ENCODE data around the gene PLK5. TPM values are rescaled to one million over a fixed set of nuclear protein-coding genes. Genes with fewer than 3 reads are reported as not detected.

The PLK5 gene
- total RNA-seq, 4 donors from 2014 or later = 0.15 TPM; not detected in 3

DNA sequence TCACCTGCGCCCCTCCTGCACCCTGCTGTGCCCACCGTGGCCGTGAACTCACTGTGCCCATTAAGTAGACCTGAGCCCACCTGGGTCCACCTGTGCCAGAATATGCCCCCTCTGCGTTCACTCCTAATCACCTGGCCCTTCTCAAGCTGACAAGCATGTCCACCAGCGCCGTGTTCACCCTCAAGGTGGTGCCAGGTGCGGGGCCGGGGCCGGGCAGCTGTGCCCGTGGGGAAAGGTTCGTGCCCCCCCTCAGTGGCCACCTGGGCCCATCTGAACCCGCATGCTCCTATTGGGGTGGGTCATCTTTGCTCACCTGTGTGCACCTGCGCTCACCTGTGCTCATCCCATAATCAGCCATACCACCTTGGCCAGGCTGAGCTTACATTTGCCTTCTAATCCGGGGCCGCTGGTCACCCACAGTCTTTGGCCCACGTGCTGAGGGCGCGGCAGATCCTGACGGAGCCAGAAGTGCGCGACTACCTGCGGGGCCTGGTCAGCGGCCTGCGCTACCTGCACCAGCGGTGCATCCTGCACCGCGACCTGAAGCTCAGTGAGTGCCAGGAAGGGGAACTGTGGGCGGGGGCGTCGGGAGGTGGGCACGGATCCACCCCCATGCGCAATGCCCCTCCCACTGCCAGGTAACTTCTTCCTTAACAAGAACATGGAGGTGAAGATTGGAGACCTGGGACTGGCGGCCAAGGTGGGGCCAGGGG lies 2.3 kb downstream of the PLK5 start:
- no peak for ATAC-seq
- WGBS, 2 donors (ENCODE audit: low coverage in 1 of 2) = 82 to 90% methylated on average over 2 to 10 of the region's 33 CpGs
- Histone ChIP-seq H3K4me3 (no peak overlapping the region), H3K27me3 (peaks cover 88% of the 10 kb centered on the region), H3K27ac (no peak overlapping the region), H3K4me1 (peaks cover 0 to 12% (median 0%) of the 10 kb centered on the region in 3 donors), H3K36me3 (no peaks in the 10 kb centered on the region), H3K9me3 (no peaks in the 10 kb centered on the region)
- TF ChIP-seq CTCF (IDR thresholded peaks at IDR 0.05) (no peak), POLR2A (IDR thresholded peaks at IDR 0.05) (no peak), POLR2AphosphoS5 (IDR thresholded peaks at IDR 0.05) (no peak)

GRCh38 chr19:1526979-1527649 lies 3.2 kb downstream of the PLK5 start:
- no peak overlapping the region for H3K27ac ChIP-seq
- no peak for ATAC-seq
- peaks cover 0 to 12% (median 0%) of the 10 kb centered on the region in 3 donors for H3K4me1 ChIP-seq
- H3K36me3 ChIP-seq = no peaks in the 10 kb centered on the region
- 78 to 81% methylated on average over 9 to 10 of the region's 18 CpGs for WGBS, 2 donors (ENCODE audit: low coverage in 1 of 2)
- no peak overlapping the region for H3K4me3 ChIP-seq
- TF ChIP-seq POLR2AphosphoS5 (IDR thresholded peaks at IDR 0.05) (no peak), POLR2A (IDR thresholded peaks at IDR 0.05) (no peak), CTCF (IDR thresholded peaks at IDR 0.05) (no peak), EP300 (IDR thresholded peaks at IDR 0.05) (no peak)
- no peaks in the 10 kb centered on the region for H3K9me3 ChIP-seq
- peaks cover 97% of the 10 kb centered on the region for H3K27me3 ChIP-seq

DNA sequence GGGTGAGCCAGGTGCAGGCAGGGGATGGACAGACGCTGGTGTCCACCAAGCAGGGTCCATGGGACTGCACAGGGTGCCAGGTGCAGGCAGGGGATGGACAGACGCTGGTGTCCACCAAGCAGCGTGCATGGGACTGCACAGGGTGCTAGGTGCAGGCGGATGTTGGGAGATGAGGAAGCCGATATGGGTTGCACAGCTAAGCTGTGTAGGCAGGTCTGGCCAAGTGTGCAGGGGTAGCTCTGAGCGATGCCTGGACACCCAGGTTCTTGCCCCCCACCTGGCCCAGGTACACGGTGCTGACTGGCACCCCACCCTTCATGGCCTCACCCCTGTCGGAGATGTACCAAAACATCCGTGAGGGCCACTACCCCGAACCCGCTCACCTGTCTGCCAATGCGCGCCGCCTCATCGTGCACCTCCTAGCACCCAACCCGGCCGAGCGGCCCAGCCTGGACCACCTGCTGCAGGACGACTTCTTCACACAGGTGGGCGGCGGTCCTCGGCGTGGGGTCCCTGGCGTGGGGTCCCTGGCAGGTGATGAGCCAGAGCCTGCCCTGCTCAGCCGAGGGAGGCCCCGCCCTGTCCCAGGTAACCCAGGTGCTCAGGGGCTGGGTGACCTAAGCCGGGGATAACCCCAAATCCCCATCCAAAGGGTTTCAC lies 3.9 kb downstream of the PLK5 start:
- peaks cover 100% of the 10 kb centered on the region for H3K27me3 ChIP-seq
- 42 to 67% methylated on average over 1 to 6 of the region's 27 CpGs for WGBS, 2 donors (ENCODE audit: low coverage in 1 of 2)

DNA sequence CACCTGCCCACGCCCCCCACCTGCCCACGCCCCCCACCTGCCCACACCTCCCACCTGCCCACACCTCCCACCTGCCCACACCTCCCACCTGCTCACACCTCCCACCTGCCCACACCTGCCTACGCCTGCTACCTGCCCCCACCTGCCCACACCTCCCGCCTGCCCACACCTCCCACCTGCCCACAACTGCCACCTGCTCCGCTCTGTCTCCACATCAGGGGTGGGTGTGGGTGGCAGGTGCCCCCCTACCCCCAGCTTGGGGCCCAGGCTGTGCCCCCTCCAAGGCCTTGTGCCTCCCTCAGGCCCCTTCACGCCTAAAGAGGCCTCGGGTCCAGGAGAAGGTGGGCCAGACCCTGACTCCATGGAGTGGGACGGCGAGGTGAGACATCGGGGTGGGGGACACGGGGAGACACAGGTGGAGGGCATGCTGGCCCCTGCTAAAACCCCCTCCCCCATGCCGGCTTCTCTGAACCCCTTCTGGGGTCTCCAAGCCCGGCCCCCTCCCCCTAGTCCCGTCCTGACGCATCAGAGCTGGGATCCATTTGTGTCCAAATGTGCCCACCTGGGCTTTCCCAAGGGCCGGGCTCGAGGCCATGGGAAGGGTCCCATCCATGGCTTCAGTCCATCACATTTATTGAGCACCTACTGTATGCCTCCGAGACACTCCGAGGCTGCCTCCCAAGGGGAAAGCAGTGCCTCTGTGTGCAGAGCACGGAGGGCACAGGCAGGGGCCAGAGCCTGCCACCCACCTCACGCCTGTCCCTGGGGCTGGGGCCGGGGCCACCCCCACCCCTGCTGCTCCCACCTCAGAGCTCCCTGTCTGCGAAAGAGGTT lies 4.9 kb downstream of the PLK5 start:
- WGBS, 2 donors (ENCODE audit: low coverage in 1 of 2) = no CpG with 5 or more reads among the region's 23 CpGs
- H3K27me3 ChIP-seq = peaks cover 100% of the 10 kb centered on the region
- ATAC-seq = no peak

More for the DNA sequence above, 3.9 kb downstream of the PLK5 start:
- no peak for TF ChIP-seq POLR2AphosphoS5 (IDR thresholded peaks at IDR 0.05)
- TF ChIP-seq CTCF (IDR thresholded peaks at IDR 0.05) = no peak
- TF ChIP-seq EP300 (IDR thresholded peaks at IDR 0.05) = no peak
- no peak for TF ChIP-seq POLR2A (IDR thresholded peaks at IDR 0.05)
- Histone ChIP-seq H3K9me3 (no peaks in the 10 kb centered on the region), H3K4me1 (peaks cover 0 to 12% (median 0%) of the 10 kb centered on the region in 3 donors), H3K27ac (no peak overlapping the region), H3K4me3 (no peak overlapping the region), H3K36me3 (no peaks in the 10 kb centered on the region)
- ATAC-seq = no peak

More for the DNA sequence above, 4.9 kb downstream of the PLK5 start:
- Histone ChIP-seq H3K36me3 (no peaks in the 10 kb centered on the region), H3K27ac (no peak overlapping the region), H3K4me3 (no peak overlapping the region), H3K4me1 (peaks cover 0 to 7% (median 0%) of the 10 kb centered on the region in 3 donors), H3K9me3 (no peaks in the 10 kb centered on the region)
- TF ChIP-seq CTCF (IDR thresholded peaks at IDR 0.05) (no peak), EP300 (IDR thresholded peaks at IDR 0.05) (no peak), POLR2A (IDR thresholded peaks at IDR 0.05) (no peak), POLR2AphosphoS5 (IDR thresholded peaks at IDR 0.05) (no peak)

Measured in gastroesophageal sphincter (tissue), 4 donors.